Hematopoietic multipotent progenitor cell treated with erythropoietin and hydrocortisone succinate and interleukin-3 and kit ligand, for 17 days (in vitro differentiated cells): ENCODE data around the gene PINLYP.

ENCODE experiments used
- DNase-seq: peaks from one replicate; pipeline ENCODE4 v3.0.0-alpha.2; 2015; ENCODE audit warnings: low spot score

Gene PINLYP

GRCh38 chr19:43606569-43607229 is 31.1 kb downstream of the PINLYP start:
- DNase-seq: no peak

GRCh38 chr19:43607238-43608205 is 31.9 kb downstream of the PINLYP start:
- no peak for DNase-seq

- DNase-seq: no peak
Observed at GRCh38 chr19:43609872-43610271, 34.3 kb downstream of the PINLYP start.

GRCh38 chr19:43610493-43610892 is 34.9 kb downstream of the PINLYP start:
- no peak for DNase-seq

GRCh38 chr19:43611788-43612187 is 36.2 kb downstream of the PINLYP start, which contains the start of gene SRRM5:
Gene SRRM5, plus strand, starts transcription at chr19:43612088. Its CDS starts 34 bp downstream, at chr19:43612122.
- no peak for DNase-seq

- DNase-seq: no peak
Observed at GRCh38 chr19:43612374-43612773, 36.8 kb downstream of the PINLYP start.

- DNase-seq: no peak
Observed at GRCh38 chr19:43616306-43616705, 40.7 kb downstream of the PINLYP start.

- DNase-seq: no peak
Observed at GRCh38 chr19:43616954-43617353, 41.4 kb downstream of the PINLYP start.

- DNase-seq: no peak
Observed at GRCh38 chr19:43618921-43619261, 43.3 kb downstream of the PINLYP start.

GRCh38 chr19:43619262-43620060 is 43.9 kb downstream of the PINLYP start, which contains the start of gene ZNF428:
Gene ZNF428, minus strand, starts transcription at chr19:43619629. Its CDS starts 5,325 bp downstream, at chr19:43614304.
- DNase-seq: peak; percentile 85

GRCh38 chr19:43620061-43621001 is 44.7 kb downstream of the PINLYP start:
- DNase-seq: no peak

GRCh38 chr19:43622070-43622469 is 46.5 kb downstream of the PINLYP start:
- no peak for DNase-seq

GRCh38 chr19:43622956-43623355 is 47.4 kb downstream of the PINLYP start:
- no peak for DNase-seq

- DNase-seq: no peak
Observed at GRCh38 chr19:43623889-43624670, 48.5 kb downstream of the PINLYP start.

- peak; percentile 89 for DNase-seq
Observed at GRCh38 chr19:43624933-43625332, 49.3 kb downstream of the PINLYP start.

- DNase-seq: peak; percentile 41
Observed at GRCh38 chr19:43625918-43626579, 50.4 kb downstream of the PINLYP start.

- no peak for DNase-seq
Observed at GRCh38 chr19:43626838-43627237, 51.2 kb downstream of the PINLYP start.

- no peak for DNase-seq
Observed at GRCh38 chr19:43628646-43629326, 53.2 kb downstream of the PINLYP start.

- no peak for DNase-seq
Observed at GRCh38 chr19:43631491-43631890, 55.9 kb downstream of the PINLYP start.
